ENCODE measurements around the gene CDH23.

Gene CDH23

GRCh38 chr10:71757399-71757922 lies 360.7 kb downstream of the CDH23 start:
- DNase-seq (ENCODE audit: low read depth): no peak

- no peak for DNase-seq (ENCODE audit: low read depth)
Observed at GRCh38 chr10:71761105-71761511, 364.4 kb downstream of the CDH23 start.

- no peak for DNase-seq (ENCODE audit: low read depth)
Observed at GRCh38 chr10:71761541-71762113, 364.9 kb downstream of the CDH23 start.

- no peak for DNase-seq (ENCODE audit: low read depth)
Observed at GRCh38 chr10:71762324-71762723, 365.6 kb downstream of the CDH23 start.

GRCh38 chr10:71763352-71764127 lies 366.8 kb downstream of the CDH23 start:
- no peak for DNase-seq (ENCODE audit: low read depth)

GRCh38 chr10:71765176-71765904 lies 368.6 kb downstream of the CDH23 start:
- no peak for DNase-seq (ENCODE audit: low read depth)

GRCh38 chr10:71765906-71766716 lies 369.4 kb downstream of the CDH23 start:
- no peak for DNase-seq (ENCODE audit: low read depth)

- DNase-seq (ENCODE audit: low read depth): no peak
Observed at GRCh38 chr10:71766717-71767419, 370.1 kb downstream of the CDH23 start.

GRCh38 chr10:71767420-71768035 lies 370.8 kb downstream of the CDH23 start:
- DNase-seq (ENCODE audit: low read depth): no peak

- no peak for DNase-seq (ENCODE audit: low read depth)
Observed at GRCh38 chr10:71769279-71769823, 372.6 kb downstream of the CDH23 start.

- no peak for DNase-seq (ENCODE audit: low read depth)
Observed at GRCh38 chr10:71770255-71770654, 373.5 kb downstream of the CDH23 start.

- DNase-seq (ENCODE audit: low read depth): no peak
Observed at GRCh38 chr10:71770789-71771188, 374.1 kb downstream of the CDH23 start.

GRCh38 chr10:71771204-71771603 lies 374.5 kb downstream of the CDH23 start:
- DNase-seq (ENCODE audit: low read depth): no peak

- DNase-seq (ENCODE audit: low read depth): no peak
Observed at GRCh38 chr10:71771821-71772617, 375.3 kb downstream of the CDH23 start.

- no peak for DNase-seq (ENCODE audit: low read depth)
Observed at GRCh38 chr10:71772832-71773220, 376.1 kb downstream of the CDH23 start.

- DNase-seq (ENCODE audit: low read depth): peak; percentile 91
Observed at GRCh38 chr10:71773221-71773971, 376.7 kb downstream of the CDH23 start, which contains the start of gene VSIR. TSS of gene VSIR (minus strand) at chr10:71773520. CDS start at chr10:71773439, 81 bp downstream.

GRCh38 chr10:71774916-71775702 lies 378.4 kb downstream of the CDH23 start:
- DNase-seq (ENCODE audit: low read depth): no peak

GRCh38 chr10:71776481-71776925 lies 379.8 kb downstream of the CDH23 start:
- no peak for DNase-seq (ENCODE audit: low read depth)

Data from stimulated activated CD8-positive, alpha-beta memory T cell treated with anti-CD3 and anti-CD28 coated beads, Interleukin-4, amount 100 ng/mL, for 24 hours (primary cell).